Prostate gland (tissue), 2 donors: ENCODE results near the gene NR2F1. TPM values are rescaled to one million over a fixed set of nuclear protein-coding genes. Genes with fewer than 3 reads are reported as not detected.

Experiments used
- DNase-seq: peaks from one replicate; pipeline ENCODE4 v3.0.0-alpha.2; 2019; ENCODE audit warnings: low spot score
- H3K27ac ChIP-seq, 2 donors: fragments of 200-600 bp; sonication (generic); 2 replicates each; pipeline ENCODE4 v1.5.1; 2017 to 2019
- H3K27me3 ChIP-seq: fragments of 200-600 bp; sonication (generic); replicated peaks from 2 replicates; pipeline ENCODE4 v1.5.1; 2019; ENCODE audit not compliant: insufficient read depth
- H3K36me3 ChIP-seq, 2 donors: fragments of 200-600 bp; sonication (generic); 1 replicate in 1 of 2; 2 replicates in 1 of 2; pipeline versions ENCODE4 v1.5.1 to v1.8.1; 2017 to 2019
- H3K4me1 ChIP-seq: fragments of 200-600 bp; sonication (generic); replicated peaks from 2 replicates; pipeline ENCODE4 v1.5.1; 2019
- H3K4me3 ChIP-seq, 2 donors: fragments of 200-600 bp; sonication (generic); 2 replicates each; pipeline ENCODE4 v1.5.1; 2017 to 2019
- H3K9me3 ChIP-seq: fragments of 200-600 bp; sonication (generic); 2 replicates; pipeline ENCODE4 v1.5.1; 2017
- POLR2A ChIP-seq: fragments of 450-650 bp; IDR thresholded peaks from one replicate; pipeline ENCODE4 v1.6.1; 2016; ENCODE audit warnings: antibody characterized with exemption, mild to moderate bottlenecking
- POLR2AphosphoS5 ChIP-seq: sonication (generic); formaldehyde crosslinking; IDR thresholded peaks from one replicate; pipeline ENCODE4 v1.6.1; 2017; ENCODE audit warnings: antibody characterized with exemption
- WGBS: methylation state at CpG from one replicate; pipeline ENCODE4 v1.1.5; 2018; 5-methylcytosine and 5-hydroxymethylcytosine counted together
- intact Hi-C: fragments of 100-400 bp; cut with DNase I; formaldehyde crosslinking; loops from one replicate; pipeline ENCODE4 v1.14.2; 2022
- total RNA-seq, 2 donors: library from RNA; depleted of rRNA; stranded (reverse); fragments of >200 nt; gene quantifications; one replicate each; pipeline ENCODE4 v1.1.0, GENCODE V29; 2016
- TF ChIP-seq, protein P1 (sequence below), 4 experiments: fragments of 200-600 bp in 2 of 4; fragments of 450-650 bp in 2 of 4; sonication (generic) in 2 of 4; IDR thresholded peaks; 1 replicate in 3 of 4; 2 replicates in 1 of 4; pipeline ENCODE4 v1.5.1; 2016 to 2019; ENCODE audit warnings: antibody characterized with exemption in 4 of 4, mild to moderate bottlenecking in 2 of 4, moderate library complexity in 2 of 4

The NR2F1 gene
- total RNA-seq, 2 donors from 2014 or later = 14.9 to 49.3 TPM

GRCh38 chr5:93609762-93610161 lies 26.7 kb downstream of the NR2F1 start:
- DNase-seq = no peak
- intact Hi-C loops = loop anchor here (10.0 kb wide), 1 partner anchor 195 kb away; no protein-coding TSS in a partner anchor
- Histone ChIP-seq H3K4me3 (no peak overlapping the region), H3K9me3 (no peaks in the 10 kb centered on the region), H3K36me3 (no peaks in the 10 kb centered on the region), H3K27me3 (peaks cover 8% of the 10 kb centered on the region), H3K4me1 (no peaks in the 10 kb centered on the region), H3K27ac (no peak overlapping the region)
- 32% methylated on average over 7 of the region's 7 CpGs for WGBS
- TF ChIP-seq POLR2AphosphoS5 (no peak), POLR2A (no peak)
- TF ChIP-seq, protein P1, sequence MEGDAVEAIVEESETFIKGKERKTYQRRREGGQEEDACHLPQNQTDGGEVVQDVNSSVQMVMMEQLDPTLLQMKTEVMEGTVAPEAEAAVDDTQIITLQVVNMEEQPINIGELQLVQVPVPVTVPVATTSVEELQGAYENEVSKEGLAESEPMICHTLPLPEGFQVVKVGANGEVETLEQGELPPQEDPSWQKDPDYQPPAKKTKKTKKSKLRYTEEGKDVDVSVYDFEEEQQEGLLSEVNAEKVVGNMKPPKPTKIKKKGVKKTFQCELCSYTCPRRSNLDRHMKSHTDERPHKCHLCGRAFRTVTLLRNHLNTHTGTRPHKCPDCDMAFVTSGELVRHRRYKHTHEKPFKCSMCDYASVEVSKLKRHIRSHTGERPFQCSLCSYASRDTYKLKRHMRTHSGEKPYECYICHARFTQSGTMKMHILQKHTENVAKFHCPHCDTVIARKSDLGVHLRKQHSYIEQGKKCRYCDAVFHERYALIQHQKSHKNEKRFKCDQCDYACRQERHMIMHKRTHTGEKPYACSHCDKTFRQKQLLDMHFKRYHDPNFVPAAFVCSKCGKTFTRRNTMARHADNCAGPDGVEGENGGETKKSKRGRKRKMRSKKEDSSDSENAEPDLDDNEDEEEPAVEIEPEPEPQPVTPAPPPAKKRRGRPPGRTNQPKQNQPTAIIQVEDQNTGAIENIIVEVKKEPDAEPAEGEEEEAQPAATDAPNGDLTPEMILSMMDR (IDR thresholded peaks at IDR 0.05) = no peak

GRCh38 chr5:93610581-93611272 lies 27.7 kb downstream of the NR2F1 start:
- intact Hi-C loops = loop anchor here (10.0 kb wide), 1 partner anchor 194 kb away; no protein-coding TSS in a partner anchor
- H3K27me3 ChIP-seq = peaks cover 8% of the 10 kb centered on the region
- no peak overlapping the region for H3K27ac ChIP-seq
- H3K4me1 ChIP-seq = no peaks in the 10 kb centered on the region
- H3K4me3 ChIP-seq = no peak overlapping the region
- TF ChIP-seq, protein P1 (IDR thresholded peaks at IDR 0.05) = no peak
- TF ChIP-seq POLR2A = no peak
- no peak for TF ChIP-seq POLR2AphosphoS5
- DNase-seq = no peak
- 34% methylated on average over 17 of the region's 17 CpGs for WGBS
- H3K36me3 ChIP-seq = no peaks in the 10 kb centered on the region
- H3K9me3 ChIP-seq = no peaks in the 10 kb centered on the region

- H3K27ac ChIP-seq = no peak overlapping the region
- no peak for DNase-seq
- H3K36me3 ChIP-seq = no peaks in the 10 kb centered on the region
- no peak overlapping the region for H3K4me3 ChIP-seq
- H3K4me1 ChIP-seq = no peaks in the 10 kb centered on the region
- H3K9me3 ChIP-seq = no peaks in the 10 kb centered on the region
- TF ChIP-seq POLR2A (no peak), POLR2AphosphoS5 (no peak)
- H3K27me3 ChIP-seq = peaks cover 8% of the 10 kb centered on the region
- intact Hi-C loops = loop anchor here (10.0 kb wide), 1 partner anchor 193 kb away; no protein-coding TSS in a partner anchor
- WGBS = 14% methylated on average over 9 of the region's 9 CpGs
These were observed 28.4 kb downstream of the NR2F1 start for GRCh38 chr5:93611273-93611975.

- no peak overlapping the region for H3K27ac ChIP-seq
- intact Hi-C loops = loop anchor here (10.0 kb wide), 1 partner anchor 193 kb away; no protein-coding TSS in a partner anchor
- no peaks in the 10 kb centered on the region for H3K9me3 ChIP-seq
- no peaks in the 10 kb centered on the region for H3K4me1 ChIP-seq
- TF ChIP-seq, protein P1 (IDR thresholded peaks at IDR 0.05) = no peak
- TF ChIP-seq POLR2A (no peak), POLR2AphosphoS5 (no peak)
- H3K36me3 ChIP-seq = no peaks in the 10 kb centered on the region
- no peak for DNase-seq
- H3K27me3 ChIP-seq = peaks cover 8% of the 10 kb centered on the region
- 2% methylated on average over 41 of the region's 43 CpGs for WGBS
- H3K4me3 ChIP-seq = no peak overlapping the region
These were observed 29.2 kb downstream of the NR2F1 start for GRCh38 chr5:93611976-93612854.

DNA sequence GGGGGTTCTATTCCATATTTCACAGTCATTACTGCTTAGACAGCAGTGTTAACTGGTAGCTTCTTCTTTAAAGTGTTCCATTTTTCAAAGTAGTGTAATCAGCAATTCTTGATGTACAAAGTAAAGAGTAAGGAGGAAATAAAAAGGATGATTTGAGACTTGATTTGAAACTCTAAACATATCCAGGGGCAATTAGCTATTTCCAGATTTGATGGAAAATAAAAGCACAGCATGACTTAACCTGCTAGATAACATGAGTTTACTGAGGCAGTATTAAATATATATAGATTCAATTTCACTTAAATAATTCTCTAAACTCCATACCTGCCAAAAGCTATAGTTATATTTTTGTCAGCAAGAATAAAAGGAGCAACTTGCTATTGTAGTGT lies 29.8 kb downstream of the NR2F1 start:
- Histone ChIP-seq H3K9me3 (no peaks in the 10 kb centered on the region), H3K4me1 (no peaks in the 10 kb centered on the region), H3K4me3 (no peak overlapping the region), H3K36me3 (no peaks in the 10 kb centered on the region), H3K27me3 (peaks cover 8% of the 10 kb centered on the region), H3K27ac (no peak overlapping the region)
- intact Hi-C loops = loop anchor here (10.0 kb wide), 1 partner anchor 192 kb away; no protein-coding TSS in a partner anchor
- no peak for DNase-seq
- TF ChIP-seq, protein P1 (IDR thresholded peaks at IDR 0.05) = no peak
- TF ChIP-seq POLR2A (no peak), POLR2AphosphoS5 (no peak)
